Uterus (tissue), 2 donors: ENCODE data around the gene CACNA1E.

ENCODE experiments used
- POLR2A ChIP-seq, 2 donors: fragments of 450-650 bp; IDR thresholded peaks; one replicate each; pipeline ENCODE4 v1.6.1; 2016; ENCODE audit warnings: antibody characterized with exemption in 2 of 2, mild to moderate bottlenecking in 1 of 2, moderate library complexity in 1 of 2
- TF ChIP-seq, protein P1 (sequence below), 4 experiments: fragments of 200-600 bp in 2 of 4; fragments of 450-650 bp in 2 of 4; sonication (generic) in 2 of 4; IDR thresholded peaks; one replicate each; pipeline ENCODE4 v1.5.1; 2016 to 2019; ENCODE audit warnings: antibody characterized with exemption in 4 of 4, mild to moderate bottlenecking in 2 of 4, moderate library complexity in 1 of 4

DNA sequence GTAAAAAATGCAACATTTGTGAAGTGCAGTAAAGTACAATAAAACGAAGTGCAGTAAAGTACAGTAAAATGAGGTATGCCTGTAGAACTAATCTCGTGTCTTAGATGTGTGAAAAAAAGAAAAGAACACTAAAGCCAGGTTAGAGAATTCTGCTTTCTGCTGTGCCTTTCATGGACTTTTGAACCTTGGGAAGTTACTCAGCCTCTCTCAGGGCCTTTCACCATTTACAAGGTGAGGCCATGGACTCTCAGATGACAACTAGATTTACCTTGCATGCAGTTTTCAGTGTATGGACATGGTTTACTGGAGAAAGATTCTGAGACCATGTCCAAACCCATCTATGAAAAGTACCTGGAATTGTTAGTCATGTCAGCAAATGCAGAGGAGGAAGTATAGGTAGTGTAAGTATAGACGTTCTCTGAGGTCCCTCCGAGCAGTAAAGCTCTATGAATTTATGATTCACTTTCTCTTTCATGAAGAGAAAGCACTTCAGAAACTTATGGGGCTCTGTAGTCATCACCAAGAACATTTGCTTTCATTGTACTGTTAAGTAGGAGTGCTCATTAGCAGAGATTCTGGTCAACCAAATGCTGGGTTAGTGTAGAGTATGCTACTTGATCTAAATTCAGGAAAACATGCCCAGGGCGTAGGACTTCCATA, 143.1 kb downstream of the CACNA1E start:
- TF ChIP-seq, protein P1, sequence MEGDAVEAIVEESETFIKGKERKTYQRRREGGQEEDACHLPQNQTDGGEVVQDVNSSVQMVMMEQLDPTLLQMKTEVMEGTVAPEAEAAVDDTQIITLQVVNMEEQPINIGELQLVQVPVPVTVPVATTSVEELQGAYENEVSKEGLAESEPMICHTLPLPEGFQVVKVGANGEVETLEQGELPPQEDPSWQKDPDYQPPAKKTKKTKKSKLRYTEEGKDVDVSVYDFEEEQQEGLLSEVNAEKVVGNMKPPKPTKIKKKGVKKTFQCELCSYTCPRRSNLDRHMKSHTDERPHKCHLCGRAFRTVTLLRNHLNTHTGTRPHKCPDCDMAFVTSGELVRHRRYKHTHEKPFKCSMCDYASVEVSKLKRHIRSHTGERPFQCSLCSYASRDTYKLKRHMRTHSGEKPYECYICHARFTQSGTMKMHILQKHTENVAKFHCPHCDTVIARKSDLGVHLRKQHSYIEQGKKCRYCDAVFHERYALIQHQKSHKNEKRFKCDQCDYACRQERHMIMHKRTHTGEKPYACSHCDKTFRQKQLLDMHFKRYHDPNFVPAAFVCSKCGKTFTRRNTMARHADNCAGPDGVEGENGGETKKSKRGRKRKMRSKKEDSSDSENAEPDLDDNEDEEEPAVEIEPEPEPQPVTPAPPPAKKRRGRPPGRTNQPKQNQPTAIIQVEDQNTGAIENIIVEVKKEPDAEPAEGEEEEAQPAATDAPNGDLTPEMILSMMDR (IDR thresholded peaks at IDR 0.05), result no peak
- no peak for TF ChIP-seq POLR2A (IDR thresholded peaks at IDR 0.05)
